ENCODE measurements around the gene AUTS2.

DNA sequence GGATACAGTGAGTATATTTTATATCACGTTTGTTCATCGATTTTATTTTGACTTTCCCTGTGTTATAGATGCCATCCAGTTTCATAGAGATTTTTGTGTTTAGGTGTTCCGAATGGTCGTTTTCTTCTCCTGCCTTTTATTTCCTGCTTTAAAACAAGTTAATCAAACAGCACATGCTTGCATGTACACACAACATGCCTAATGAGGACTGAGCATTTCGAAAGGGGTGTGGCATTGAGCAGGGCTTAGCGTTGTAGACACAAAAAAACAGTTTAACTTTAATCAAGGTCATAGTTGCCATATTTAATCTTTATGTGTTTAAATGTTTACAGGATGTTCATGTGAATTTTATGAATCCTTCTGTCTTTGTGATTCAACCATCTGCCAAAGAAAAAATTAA is 1103.2 kb downstream of the AUTS2 start:
- TF ChIP-seq, protein P1, sequence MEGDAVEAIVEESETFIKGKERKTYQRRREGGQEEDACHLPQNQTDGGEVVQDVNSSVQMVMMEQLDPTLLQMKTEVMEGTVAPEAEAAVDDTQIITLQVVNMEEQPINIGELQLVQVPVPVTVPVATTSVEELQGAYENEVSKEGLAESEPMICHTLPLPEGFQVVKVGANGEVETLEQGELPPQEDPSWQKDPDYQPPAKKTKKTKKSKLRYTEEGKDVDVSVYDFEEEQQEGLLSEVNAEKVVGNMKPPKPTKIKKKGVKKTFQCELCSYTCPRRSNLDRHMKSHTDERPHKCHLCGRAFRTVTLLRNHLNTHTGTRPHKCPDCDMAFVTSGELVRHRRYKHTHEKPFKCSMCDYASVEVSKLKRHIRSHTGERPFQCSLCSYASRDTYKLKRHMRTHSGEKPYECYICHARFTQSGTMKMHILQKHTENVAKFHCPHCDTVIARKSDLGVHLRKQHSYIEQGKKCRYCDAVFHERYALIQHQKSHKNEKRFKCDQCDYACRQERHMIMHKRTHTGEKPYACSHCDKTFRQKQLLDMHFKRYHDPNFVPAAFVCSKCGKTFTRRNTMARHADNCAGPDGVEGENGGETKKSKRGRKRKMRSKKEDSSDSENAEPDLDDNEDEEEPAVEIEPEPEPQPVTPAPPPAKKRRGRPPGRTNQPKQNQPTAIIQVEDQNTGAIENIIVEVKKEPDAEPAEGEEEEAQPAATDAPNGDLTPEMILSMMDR (IDR thresholded peaks at IDR 0.05; ENCODE audit: low read depth, low read length, missing input control) = no peak
- no peak for TF ChIP-seq FOXA1 (IDR thresholded peaks at IDR 0.05)
- TF ChIP-seq, protein P2, sequence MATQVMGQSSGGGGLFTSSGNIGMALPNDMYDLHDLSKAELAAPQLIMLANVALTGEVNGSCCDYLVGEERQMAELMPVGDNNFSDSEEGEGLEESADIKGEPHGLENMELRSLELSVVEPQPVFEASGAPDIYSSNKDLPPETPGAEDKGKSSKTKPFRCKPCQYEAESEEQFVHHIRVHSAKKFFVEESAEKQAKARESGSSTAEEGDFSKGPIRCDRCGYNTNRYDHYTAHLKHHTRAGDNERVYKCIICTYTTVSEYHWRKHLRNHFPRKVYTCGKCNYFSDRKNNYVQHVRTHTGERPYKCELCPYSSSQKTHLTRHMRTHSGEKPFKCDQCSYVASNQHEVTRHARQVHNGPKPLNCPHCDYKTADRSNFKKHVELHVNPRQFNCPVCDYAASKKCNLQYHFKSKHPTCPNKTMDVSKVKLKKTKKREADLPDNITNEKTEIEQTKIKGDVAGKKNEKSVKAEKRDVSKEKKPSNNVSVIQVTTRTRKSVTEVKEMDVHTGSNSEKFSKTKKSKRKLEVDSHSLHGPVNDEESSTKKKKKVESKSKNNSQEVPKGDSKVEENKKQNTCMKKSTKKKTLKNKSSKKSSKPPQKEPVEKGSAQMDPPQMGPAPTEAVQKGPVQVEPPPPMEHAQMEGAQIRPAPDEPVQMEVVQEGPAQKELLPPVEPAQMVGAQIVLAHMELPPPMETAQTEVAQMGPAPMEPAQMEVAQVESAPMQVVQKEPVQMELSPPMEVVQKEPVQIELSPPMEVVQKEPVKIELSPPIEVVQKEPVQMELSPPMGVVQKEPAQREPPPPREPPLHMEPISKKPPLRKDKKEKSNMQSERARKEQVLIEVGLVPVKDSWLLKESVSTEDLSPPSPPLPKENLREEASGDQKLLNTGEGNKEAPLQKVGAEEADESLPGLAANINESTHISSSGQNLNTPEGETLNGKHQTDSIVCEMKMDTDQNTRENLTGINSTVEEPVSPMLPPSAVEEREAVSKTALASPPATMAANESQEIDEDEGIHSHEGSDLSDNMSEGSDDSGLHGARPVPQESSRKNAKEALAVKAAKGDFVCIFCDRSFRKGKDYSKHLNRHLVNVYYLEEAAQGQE (IDR thresholded peaks at IDR 0.05) = no peak
- TF ChIP-seq, protein P3, sequence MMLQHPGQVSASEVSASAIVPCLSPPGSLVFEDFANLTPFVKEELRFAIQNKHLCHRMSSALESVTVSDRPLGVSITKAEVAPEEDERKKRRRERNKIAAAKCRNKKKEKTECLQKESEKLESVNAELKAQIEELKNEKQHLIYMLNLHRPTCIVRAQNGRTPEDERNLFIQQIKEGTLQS (IDR thresholded peaks at IDR 0.05) = no peak
